ENCODE measurements around the gene ACSM2B.

The ACSM2B gene

GRCh38 chr16:20515688-20516090, 60.5 kb downstream of the ACSM2B start:
- no peaks in the 10 kb centered on the region for H3K9me3 ChIP-seq (replicated peaks; ENCODE audit: insufficient read depth, low read length)
- no peak for DNase-seq
- H3K9me2 ChIP-seq (replicated peaks; ENCODE audit: insufficient read depth, low read length) = no peaks in the 10 kb centered on the region
- TF ChIP-seq EZH2 (optimal IDR thresholded peaks at IDR 0.05; ENCODE audit: low read depth, low read length) (no peak), EZH2phosphoT487 (IDR thresholded peaks at IDR 0.05; ENCODE audit: low read length) (no peak), CTCF (IDR thresholded peaks at IDR 0.05; ENCODE audit: low read length) (no peak)
- H3K79me2 ChIP-seq (ENCODE audit: low read length) = no peaks in the 10 kb centered on the region
- no peaks in the 10 kb centered on the region for H3F3A ChIP-seq (ENCODE audit: insufficient read depth, low read length)
- no peak overlapping the region for H3K27ac ChIP-seq (ENCODE audit: low read length)
- no peak overlapping the region for H3K4me3 ChIP-seq (ENCODE audit: low read length)
- H3K4me1 ChIP-seq (ENCODE audit: low read length) = no peaks in the 10 kb centered on the region
- no peak overlapping the region for H2AFZ ChIP-seq (ENCODE audit: low read length)
- no peaks in the 10 kb centered on the region for H3K27me3 ChIP-seq (replicated peaks; ENCODE audit: insufficient read depth, low read length)
- no peak overlapping the region for H3K4me2 ChIP-seq (ENCODE audit: low read depth, low read length)
- no peaks in the 10 kb centered on the region for H4K20me1 ChIP-seq (ENCODE audit: insufficient read depth, low read length)
- H3K36me3 ChIP-seq (replicated peaks; ENCODE audit: insufficient read depth, low read length) = no peaks in the 10 kb centered on the region
- no peak overlapping the region for H3K9ac ChIP-seq (ENCODE audit: low read length)

GRCh38 chr16:20510323-20510722, 65.8 kb downstream of the ACSM2B start:
- H3K4me1 ChIP-seq (ENCODE audit: low read length) = no peaks in the 10 kb centered on the region
- no peak for DNase-seq
- no peaks in the 10 kb centered on the region for H4K20me1 ChIP-seq (ENCODE audit: insufficient read depth, low read length)
- no peak overlapping the region for H3K4me3 ChIP-seq (ENCODE audit: low read length)
- no peak overlapping the region for H3K9ac ChIP-seq (ENCODE audit: low read length)
- no peak overlapping the region for H3K4me2 ChIP-seq (ENCODE audit: low read depth, low read length)
- no peaks in the 10 kb centered on the region for H3K36me3 ChIP-seq (replicated peaks; ENCODE audit: insufficient read depth, low read length)
- no peak overlapping the region for H2AFZ ChIP-seq (ENCODE audit: low read length)
- TF ChIP-seq EZH2 (optimal IDR thresholded peaks at IDR 0.05; ENCODE audit: low read depth, low read length) (no peak), EZH2phosphoT487 (IDR thresholded peaks at IDR 0.05; ENCODE audit: low read length) (no peak), CTCF (IDR thresholded peaks at IDR 0.05; ENCODE audit: low read length) (no peak)
- no peaks in the 10 kb centered on the region for H3F3A ChIP-seq (ENCODE audit: insufficient read depth, low read length)
- H3K9me3 ChIP-seq (replicated peaks; ENCODE audit: insufficient read depth, low read length) = no peaks in the 10 kb centered on the region
- H3K9me2 ChIP-seq (replicated peaks; ENCODE audit: insufficient read depth, low read length) = no peaks in the 10 kb centered on the region
- no peaks in the 10 kb centered on the region for H3K79me2 ChIP-seq (ENCODE audit: low read length)
- H3K27ac ChIP-seq (ENCODE audit: low read length) = no peak overlapping the region
- H3K27me3 ChIP-seq (replicated peaks; ENCODE audit: insufficient read depth, low read length) = no peaks in the 10 kb centered on the region

- no peaks in the 10 kb centered on the region for H3F3A ChIP-seq (ENCODE audit: insufficient read depth, low read length)
- no peak overlapping the region for H3K4me2 ChIP-seq (ENCODE audit: low read depth, low read length)
- no peaks in the 10 kb centered on the region for H3K4me1 ChIP-seq (ENCODE audit: low read length)
- H3K27me3 ChIP-seq (replicated peaks; ENCODE audit: insufficient read depth, low read length) = no peaks in the 10 kb centered on the region
- no peak overlapping the region for H3K4me3 ChIP-seq (ENCODE audit: low read length)
- no peaks in the 10 kb centered on the region for H3K9me3 ChIP-seq (replicated peaks; ENCODE audit: insufficient read depth, low read length)
- H2AFZ ChIP-seq (ENCODE audit: low read length) = no peak overlapping the region
- no peak overlapping the region for H3K27ac ChIP-seq (ENCODE audit: low read length)
- no peak for DNase-seq
- H3K9me2 ChIP-seq (replicated peaks; ENCODE audit: insufficient read depth, low read length) = no peaks in the 10 kb centered on the region
- H3K36me3 ChIP-seq (replicated peaks; ENCODE audit: insufficient read depth, low read length) = no peaks in the 10 kb centered on the region
- H3K9ac ChIP-seq (ENCODE audit: low read length) = no peak overlapping the region
- TF ChIP-seq EZH2 (optimal IDR thresholded peaks at IDR 0.05; ENCODE audit: low read depth, low read length) = no peak
- no peak for TF ChIP-seq EZH2phosphoT487 (IDR thresholded peaks at IDR 0.05; ENCODE audit: low read length)
- TF ChIP-seq CTCF (IDR thresholded peaks at IDR 0.05; ENCODE audit: low read length) = no peak
- H3K79me2 ChIP-seq (ENCODE audit: low read length) = no peaks in the 10 kb centered on the region
- no peaks in the 10 kb centered on the region for H4K20me1 ChIP-seq (ENCODE audit: insufficient read depth, low read length)
Observed at GRCh38 chr16:20507280-20507679, 68.9 kb downstream of the ACSM2B start.

Data from MM.1S (cell line).